ENCODE data around the gene KLK8. TPM values are rescaled to one million over a fixed set of nuclear protein-coding genes. Genes with fewer than 3 reads are reported as not detected.

Gene KLK8
- total RNA-seq, 1 experiment from 2014 or later, result 128 TPM

- POLR2A ChIA-PET (ENCODE audit: unreplicated experiment), result interaction anchor here (0.6 to 1.9 kb wide), 7 partner anchors 17 to 68 kb away, joined by 3 to 23 read pairs (median 6); partner anchors contain the start of gene KLK8
- H3K9me2 ChIP-seq (ENCODE audit: insufficient read depth), result no peaks in the 10 kb centered on the region
- intact Hi-C loops (cut with micrococcal nuclease; ENCODE audit: unreplicated experiment), result loop anchor here (5.0 to 10.0 kb wide), 3 partner anchors 148 to 314 kb away; no protein-coding TSS in a partner anchor
Observed at GRCh38 chr19:51018745-51019543, 17.5 kb upstream of the KLK8 start.

GRCh38 chr19:51016798-51017683 is 15.6 kb upstream of the KLK8 start:
- intact Hi-C loops (cut with micrococcal nuclease; ENCODE audit: unreplicated experiment), result loop anchor here (1.0 to 10.0 kb wide), 7 partner anchors 16 to 312 kb away; partner anchors contain the start of genes KLK5, KLK6 and KLK8
- H3K4me1 ChIP-seq (replicated peaks; ENCODE audit: insufficient read depth), result peaks cover 19% of the 10 kb centered on the region
- peak overlapping the region; percentile 87 for H2AFZ ChIP-seq
- peak overlapping the region; percentile 79 for H3K4me3 ChIP-seq
- no TSS peak for BruUV-seq (replicated peaks)
- H3K27me3 ChIP-seq (ENCODE audit: insufficient read depth, low read depth), result no peaks in the 10 kb centered on the region
- H3K36me3 ChIP-seq (ENCODE audit: low read depth), result no peaks in the 10 kb centered on the region
- ChIA-PET POLR2A (ENCODE audit: unreplicated experiment) (interaction anchor here (0.5 to 1.3 kb wide), 12 partner anchors 9 to 325 kb away, joined by 3 to 14 read pairs (median 5); partner anchors contain the start of genes KLK5 and KLK6), CTCF (interaction anchor here (0.5 to 1.9 kb wide), 15 partner anchors 9 to 213 kb away, joined by 3 to 21 read pairs (median 4); partner anchors contain the start of genes KLK5, KLK7 and KLK8)
- H3K9me2 ChIP-seq (ENCODE audit: insufficient read depth), result no peaks in the 10 kb centered on the region
- H3K79me2 ChIP-seq (ENCODE audit: low read depth), result no peaks in the 10 kb centered on the region
- H3K4me2 ChIP-seq, result peak overlapping the region; percentile 95
- H4K20me1 ChIP-seq (ENCODE audit: insufficient read depth), result no peaks in the 10 kb centered on the region
- peak overlapping the region; percentile 81 for H3K27ac ChIP-seq
- H3F3A ChIP-seq (ENCODE audit: insufficient read depth, low read depth), result peaks cover 45% of the 10 kb centered on the region
- H3K9me3 ChIP-seq (ENCODE audit: insufficient read depth, low read depth), result no peaks in the 10 kb centered on the region
- TF ChIP-seq, protein P1, sequence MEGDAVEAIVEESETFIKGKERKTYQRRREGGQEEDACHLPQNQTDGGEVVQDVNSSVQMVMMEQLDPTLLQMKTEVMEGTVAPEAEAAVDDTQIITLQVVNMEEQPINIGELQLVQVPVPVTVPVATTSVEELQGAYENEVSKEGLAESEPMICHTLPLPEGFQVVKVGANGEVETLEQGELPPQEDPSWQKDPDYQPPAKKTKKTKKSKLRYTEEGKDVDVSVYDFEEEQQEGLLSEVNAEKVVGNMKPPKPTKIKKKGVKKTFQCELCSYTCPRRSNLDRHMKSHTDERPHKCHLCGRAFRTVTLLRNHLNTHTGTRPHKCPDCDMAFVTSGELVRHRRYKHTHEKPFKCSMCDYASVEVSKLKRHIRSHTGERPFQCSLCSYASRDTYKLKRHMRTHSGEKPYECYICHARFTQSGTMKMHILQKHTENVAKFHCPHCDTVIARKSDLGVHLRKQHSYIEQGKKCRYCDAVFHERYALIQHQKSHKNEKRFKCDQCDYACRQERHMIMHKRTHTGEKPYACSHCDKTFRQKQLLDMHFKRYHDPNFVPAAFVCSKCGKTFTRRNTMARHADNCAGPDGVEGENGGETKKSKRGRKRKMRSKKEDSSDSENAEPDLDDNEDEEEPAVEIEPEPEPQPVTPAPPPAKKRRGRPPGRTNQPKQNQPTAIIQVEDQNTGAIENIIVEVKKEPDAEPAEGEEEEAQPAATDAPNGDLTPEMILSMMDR (conservative IDR thresholded peaks at IDR 0.05), result peak; percentile 99
- TF ChIP-seq EZH2 (IDR thresholded peaks at IDR 0.05; ENCODE audit: low read depth), result no peak
- DNase-seq, result peak; percentile 88 to 97

More at GRCh38 chr19:51018745-51019543, 17.5 kb upstream of the KLK8 start:
- peak overlapping the region; percentile 90 for H2AFZ ChIP-seq
- peak overlapping the region; percentile 95 for H3K4me2 ChIP-seq
- DNase-seq, result peak; percentile 79 to 87
- H3K27ac ChIP-seq, result peak overlapping the region; percentile 81
- H3F3A ChIP-seq (ENCODE audit: insufficient read depth, low read depth), result peaks cover 39% of the 10 kb centered on the region
- H3K9me3 ChIP-seq (ENCODE audit: insufficient read depth, low read depth), result no peaks in the 10 kb centered on the region
- peak overlapping the region; percentile 79 for H3K4me3 ChIP-seq
- CTCF ChIA-PET, result interaction anchor here (0.6 to 1.1 kb wide), 5 partner anchors 35 to 113 kb away, joined by 3 to 8 read pairs (median 3); no protein-coding TSS in a partner anchor
- no peaks in the 10 kb centered on the region for H3K79me2 ChIP-seq (ENCODE audit: low read depth)
- TSS peak; percentile 90 for BruUV-seq (replicated peaks)
- H3K36me3 ChIP-seq (ENCODE audit: low read depth), result no peaks in the 10 kb centered on the region
- TF ChIP-seq, protein P1 (conservative IDR thresholded peaks at IDR 0.05), result no peak
- no peak for TF ChIP-seq EZH2 (IDR thresholded peaks at IDR 0.05; ENCODE audit: low read depth)
- H3K27me3 ChIP-seq (ENCODE audit: insufficient read depth, low read depth), result no peaks in the 10 kb centered on the region
- H4K20me1 ChIP-seq (ENCODE audit: insufficient read depth), result no peaks in the 10 kb centered on the region
- peaks cover 19% of the 10 kb centered on the region for H3K4me1 ChIP-seq (replicated peaks; ENCODE audit: insufficient read depth)
